ENCODE data around the gene STARD3. TPM values are rescaled to one million over a fixed set of nuclear protein-coding genes. Genes with fewer than 3 reads are reported as not detected.

The STARD3 gene
- total and polyA plus RNA-seq, 2 of the 13 experiments (the other 11 are each of a cell fraction or from before 2014, with no cell fraction given): 34.6 to 100 TPM

GRCh38 chr17:39688475-39688835 lies 51.5 kb downstream of the STARD3 start (continued):
- peak; percentile 65; the same call in 1 of the 2 replicates for TF ChIP-seq ZNF609 (CRISPR knock-in tag; IDR thresholded peaks at IDR 0.05; ENCODE audit: borderline replicate concordance)
- no peak for TF ChIP-seq ZNF558 (CRISPR knock-in tag; IDR thresholded peaks at IDR 0.05; ENCODE audit: borderline replicate concordance)
- TF ChIP-seq POLR2AphosphoS5 (IDR thresholded peaks at IDR 0.05; ENCODE audit: low read depth, low read length): no peak; the same call in 1 of the 2 replicates
- 0 out of 4 replicates have a peak, but pooled peaks of 1 of the 2 experiments have one; percentile 12 for TF ChIP-seq POLR2A (IDR thresholded peaks at IDR 0.05; ENCODE audit: insufficient read depth in 1 of 2, low read depth in 2 of 2, low read length in 2 of 2)
- no peak for TF ChIP-seq MLXIP (CRISPR knock-in tag; IDR thresholded peaks at IDR 0.05; ENCODE audit: borderline replicate concordance)
- peak; percentile 72; the same call in 1 of the 2 replicates for TF ChIP-seq ZNF501 (CRISPR knock-in tag; IDR thresholded peaks at IDR 0.05)
- TF ChIP-seq ZNF468 (CRISPR knock-in tag; IDR thresholded peaks at IDR 0.05): peak; percentile 38; the same call in 1 of the 2 replicates
- no peak for TF ChIP-seq ZNF616 (CRISPR knock-in tag; IDR thresholded peaks at IDR 0.05; ENCODE audit: low read depth)

Data from HepG2 (cell line).